Forelimb muscle (tissue), 1 donor: Measurements from ENCODE around the gene TENT5C. TPM values are rescaled to one million over a fixed set of nuclear protein-coding genes. Genes with fewer than 3 reads are reported as not detected.

ENCODE experiments used
- DNase-seq: peaks from one replicate; pipeline ENCODE4 v3.0.0-alpha.2; 2013; ENCODE audit warnings: low read depth
- polyA plus RNA-seq: library from polyadenylated mRNA; unstranded; fragments of 120-200 nt; gene quantifications from one replicate; pipeline ENCODE4 v1.2.1, GENCODE V29; 2013; ENCODE audit not compliant: insufficient read length

TENT5C gene
- polyA plus RNA-seq, 1 donor = 2.8 TPM

DNA sequence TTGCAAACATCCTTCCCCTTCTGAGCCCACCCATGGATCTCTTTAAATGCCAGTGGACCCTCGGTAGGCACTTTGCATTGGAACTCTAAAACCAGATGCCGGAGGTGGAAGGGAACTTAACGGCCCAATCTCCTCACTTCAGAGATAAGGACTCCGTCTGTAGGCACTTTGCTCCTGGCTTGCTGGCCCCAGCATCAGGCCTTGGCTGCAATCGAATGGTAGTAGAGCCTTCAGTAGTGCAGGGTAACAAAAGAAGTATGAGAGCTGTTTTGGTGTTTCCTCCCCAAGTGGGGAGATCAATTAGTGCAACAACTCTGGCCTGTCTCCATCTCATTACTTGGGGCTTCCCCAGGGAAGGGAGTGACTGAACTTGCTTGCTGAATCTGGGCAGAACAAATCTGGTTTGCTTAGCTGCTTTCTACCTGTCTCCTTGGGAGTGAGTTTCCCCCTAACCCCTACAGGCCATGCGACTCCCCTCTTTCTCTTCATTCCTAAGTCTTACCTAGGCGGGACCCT, 70.8 kb downstream of the TENT5C start:
- no peak for DNase-seq

Other genes with a start within 250 kb of the TENT5C start
- 17.7 TPM for gene MAN1A2, start 238.6 kb upstream of the TENT5C start, polyA plus RNA-seq